22Rv1 (cell line): ENCODE measurements around the gene CSAG1.
"Not testable (repeated sequence)": the region's sequence is repeated elsewhere in the genome, so short reads cannot be mapped to it uniquely, and the experiment has no call there.

Source experiments
- ZFX ChIP-seq: fragments of 450-650 bp; IDR thresholded peaks from 2 replicates; pipeline ENCODE4 v1.6.1; 2017; ENCODE audit warnings: antibody characterized with exemption, borderline replicate concordance
- TF ChIP-seq, protein P1 (sequence below): fragments of 450-650 bp; IDR thresholded peaks from 2 replicates; pipeline ENCODE4 v1.5.1; 2017; ENCODE audit warnings: mild to moderate bottlenecking

DNA sequence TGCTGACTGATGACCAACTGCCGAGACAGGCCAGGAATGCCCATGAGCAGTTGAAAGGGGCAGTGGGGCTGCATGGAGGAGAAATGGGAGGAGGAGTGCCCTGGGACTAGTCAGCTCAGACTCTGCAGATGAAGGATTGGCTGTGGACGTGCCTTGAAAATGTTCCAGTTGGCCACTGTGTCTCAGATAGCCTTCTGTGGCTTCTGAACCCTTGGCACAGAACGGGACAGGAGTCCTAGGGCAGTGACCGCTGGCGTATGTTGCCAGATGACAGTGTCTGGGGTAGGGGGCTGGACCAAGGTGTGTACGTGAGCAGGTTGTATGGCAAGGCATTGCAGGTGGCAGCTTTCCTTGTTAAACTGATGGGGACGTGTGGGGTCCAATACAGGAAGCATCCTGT lies 27.0 kb downstream of the CSAG1 start:
- TF ChIP-seq, protein P1, sequence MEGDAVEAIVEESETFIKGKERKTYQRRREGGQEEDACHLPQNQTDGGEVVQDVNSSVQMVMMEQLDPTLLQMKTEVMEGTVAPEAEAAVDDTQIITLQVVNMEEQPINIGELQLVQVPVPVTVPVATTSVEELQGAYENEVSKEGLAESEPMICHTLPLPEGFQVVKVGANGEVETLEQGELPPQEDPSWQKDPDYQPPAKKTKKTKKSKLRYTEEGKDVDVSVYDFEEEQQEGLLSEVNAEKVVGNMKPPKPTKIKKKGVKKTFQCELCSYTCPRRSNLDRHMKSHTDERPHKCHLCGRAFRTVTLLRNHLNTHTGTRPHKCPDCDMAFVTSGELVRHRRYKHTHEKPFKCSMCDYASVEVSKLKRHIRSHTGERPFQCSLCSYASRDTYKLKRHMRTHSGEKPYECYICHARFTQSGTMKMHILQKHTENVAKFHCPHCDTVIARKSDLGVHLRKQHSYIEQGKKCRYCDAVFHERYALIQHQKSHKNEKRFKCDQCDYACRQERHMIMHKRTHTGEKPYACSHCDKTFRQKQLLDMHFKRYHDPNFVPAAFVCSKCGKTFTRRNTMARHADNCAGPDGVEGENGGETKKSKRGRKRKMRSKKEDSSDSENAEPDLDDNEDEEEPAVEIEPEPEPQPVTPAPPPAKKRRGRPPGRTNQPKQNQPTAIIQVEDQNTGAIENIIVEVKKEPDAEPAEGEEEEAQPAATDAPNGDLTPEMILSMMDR, result not testable (repeated sequence)
- not testable (repeated sequence) for TF ChIP-seq ZFX
